Measurements from ENCODE around the gene COA6.

DNA sequence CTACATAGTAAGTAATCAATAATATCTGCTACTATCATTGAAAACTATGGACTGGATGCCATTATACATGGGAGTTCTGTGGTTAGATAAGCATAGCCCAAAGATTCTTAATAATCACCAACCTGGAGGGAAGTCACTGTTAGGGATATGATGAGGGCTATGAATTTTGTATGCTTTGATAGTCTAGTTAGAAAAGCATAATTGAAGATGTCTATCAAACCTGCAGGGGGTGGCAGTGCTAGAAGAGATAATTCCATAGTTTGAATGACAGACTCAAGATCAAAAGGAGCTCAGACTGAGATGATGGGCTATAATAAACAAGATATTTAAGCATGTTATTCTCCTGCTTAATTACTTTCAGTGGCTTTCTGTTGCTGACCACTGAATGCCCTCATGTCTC lies 15.4 kb upstream of the COA6 start:
- TF ChIP-seq, protein P1, sequence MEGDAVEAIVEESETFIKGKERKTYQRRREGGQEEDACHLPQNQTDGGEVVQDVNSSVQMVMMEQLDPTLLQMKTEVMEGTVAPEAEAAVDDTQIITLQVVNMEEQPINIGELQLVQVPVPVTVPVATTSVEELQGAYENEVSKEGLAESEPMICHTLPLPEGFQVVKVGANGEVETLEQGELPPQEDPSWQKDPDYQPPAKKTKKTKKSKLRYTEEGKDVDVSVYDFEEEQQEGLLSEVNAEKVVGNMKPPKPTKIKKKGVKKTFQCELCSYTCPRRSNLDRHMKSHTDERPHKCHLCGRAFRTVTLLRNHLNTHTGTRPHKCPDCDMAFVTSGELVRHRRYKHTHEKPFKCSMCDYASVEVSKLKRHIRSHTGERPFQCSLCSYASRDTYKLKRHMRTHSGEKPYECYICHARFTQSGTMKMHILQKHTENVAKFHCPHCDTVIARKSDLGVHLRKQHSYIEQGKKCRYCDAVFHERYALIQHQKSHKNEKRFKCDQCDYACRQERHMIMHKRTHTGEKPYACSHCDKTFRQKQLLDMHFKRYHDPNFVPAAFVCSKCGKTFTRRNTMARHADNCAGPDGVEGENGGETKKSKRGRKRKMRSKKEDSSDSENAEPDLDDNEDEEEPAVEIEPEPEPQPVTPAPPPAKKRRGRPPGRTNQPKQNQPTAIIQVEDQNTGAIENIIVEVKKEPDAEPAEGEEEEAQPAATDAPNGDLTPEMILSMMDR (IDR thresholded peaks at IDR 0.05; ENCODE audit: poor library complexity): no peak
- TF ChIP-seq EZH2 (IDR thresholded peaks at IDR 0.05; ENCODE audit: borderline replicate concordance): no peak
- TF ChIP-seq EZH2phosphoT487 (IDR thresholded peaks at IDR 0.05; ENCODE audit: low read depth, severe bottlenecking, unreplicated experiment): no peak

All from hepatocyte (in vitro differentiated cells).